ENCODE results near the gene EPB41L5.

DNA sequence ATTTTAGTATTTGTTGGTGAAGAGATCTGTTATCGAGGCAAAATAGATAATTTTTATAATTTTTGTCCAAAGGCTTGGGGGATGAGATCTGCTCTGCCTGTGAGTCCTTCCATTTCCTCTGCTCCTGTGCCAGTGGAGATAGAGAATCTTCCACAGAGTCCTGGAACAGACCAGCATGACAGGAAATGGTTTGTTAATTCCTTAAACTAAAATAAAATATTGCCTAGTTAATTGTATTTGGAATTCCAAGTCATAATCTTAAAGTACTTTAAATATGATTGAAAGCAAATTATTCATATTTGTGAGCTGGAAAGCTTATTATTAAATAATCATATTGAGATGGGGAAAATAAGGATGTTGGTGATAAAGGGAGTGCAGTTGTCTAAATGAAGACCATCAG lies 87.8 kb downstream of the EPB41L5 start:
- TF ChIP-seq POLR2A (IDR thresholded peaks at IDR 0.05; ENCODE audit: low read depth, low read length) (no peak), POLR2AphosphoS5 (IDR thresholded peaks at IDR 0.05; ENCODE audit: low read depth, low read length) (no peak)
